ENCODE results near the gene SYCP3.
A peak's percentile ranks its signal among the peaks of the same experiment; 100 is the strongest.

The SYCP3 gene

GRCh38 chr12:101738920-101739665 lies at the start of gene SYCP3:
Gene SYCP3, minus strand, starts transcription at chr12:101739462. Its CDS starts 1,527 bp downstream, at chr12:101737935.
- DNase-seq (ENCODE audit: low spot score): no peak

GRCh38 chr12:101785671-101786070 lies 46.4 kb upstream of the SYCP3 start:
- no peak for DNase-seq (ENCODE audit: low spot score)

- DNase-seq (ENCODE audit: low spot score): no peak
Observed at GRCh38 chr12:101784376-101784775, 45.1 kb upstream of the SYCP3 start.

- no peak for DNase-seq (ENCODE audit: low spot score)
Observed at GRCh38 chr12:101783838-101784237, 44.6 kb upstream of the SYCP3 start.

- no peak for DNase-seq (ENCODE audit: low spot score)
Observed at GRCh38 chr12:101783150-101783549, 43.9 kb upstream of the SYCP3 start.

- DNase-seq (ENCODE audit: low spot score): no peak
Observed at GRCh38 chr12:101782273-101782731, 43.0 kb upstream of the SYCP3 start.

- DNase-seq (ENCODE audit: low spot score): no peak
Observed at GRCh38 chr12:101781834-101782233, 42.6 kb upstream of the SYCP3 start.

- no peak for DNase-seq (ENCODE audit: low spot score)
Observed at GRCh38 chr12:101780599-101780998, 41.3 kb upstream of the SYCP3 start.

- DNase-seq (ENCODE audit: low spot score): no peak
Observed at GRCh38 chr12:101779626-101780025, 40.4 kb upstream of the SYCP3 start.

GRCh38 chr12:101779200-101779599 lies 39.9 kb upstream of the SYCP3 start:
- DNase-seq (ENCODE audit: low spot score): no peak

- DNase-seq (ENCODE audit: low spot score): no peak
Observed at GRCh38 chr12:101777978-101778377, 38.7 kb upstream of the SYCP3 start.

- no peak for DNase-seq (ENCODE audit: low spot score)
Observed at GRCh38 chr12:101777485-101777884, 38.2 kb upstream of the SYCP3 start.

- no peak for DNase-seq (ENCODE audit: low spot score)
Observed at GRCh38 chr12:101775816-101776215, 36.6 kb upstream of the SYCP3 start.

GRCh38 chr12:101773650-101774162 lies 34.4 kb upstream of the SYCP3 start:
- DNase-seq (ENCODE audit: low spot score): peak; percentile 59

GRCh38 chr12:101772012-101772775 lies 32.9 kb upstream of the SYCP3 start:
- no peak for DNase-seq (ENCODE audit: low spot score)

GRCh38 chr12:101769865-101770264 lies 30.6 kb upstream of the SYCP3 start:
- DNase-seq (ENCODE audit: low spot score): no peak

- no peak for DNase-seq (ENCODE audit: low spot score)
Observed at GRCh38 chr12:101768781-101769180, 29.5 kb upstream of the SYCP3 start.

- no peak for DNase-seq (ENCODE audit: low spot score)
Observed at GRCh38 chr12:101767537-101767936, 28.3 kb upstream of the SYCP3 start.

- no peak for DNase-seq (ENCODE audit: low spot score)
Observed at GRCh38 chr12:101764051-101764792, 25.0 kb upstream of the SYCP3 start.

- no peak for DNase-seq (ENCODE audit: low spot score)
Observed at GRCh38 chr12:101763246-101763931, 24.1 kb upstream of the SYCP3 start.

- no peak for DNase-seq (ENCODE audit: low spot score)
Observed at GRCh38 chr12:101761781-101762180, 22.5 kb upstream of the SYCP3 start.

- no peak for DNase-seq (ENCODE audit: low spot score)
Observed at GRCh38 chr12:101761350-101761749, 22.1 kb upstream of the SYCP3 start.
